Measurements from ENCODE around the gene TXNL4B. TPM values are rescaled to one million over a fixed set of nuclear protein-coding genes. Genes with fewer than 3 reads are reported as not detected.
A peak's percentile ranks its signal among the peaks of the same experiment; 100 is the strongest.

Gene TXNL4B
- total and polyA plus RNA-seq, 9 of the 15 experiments (the other 6 are each of a cell fraction or from before 2014, with no cell fraction given) = 11.9 to 38.0 (median 22.3) TPM

GRCh38 chr16:72093448-72094265, at the start of gene TXNL4B, which contains the start of gene DHX38 (continued):
- TF ChIP-seq DEAF1 (CRISPR knock-in tag; IDR thresholded peaks at IDR 0.05) (no peak), TFAM (CRISPR knock-in tag; conservative IDR thresholded peaks at IDR 0.05) (no peak), ZZZ3 (IDR thresholded peaks at IDR 0.05) (no peak), ZNF253 (CRISPR knock-in tag; conservative IDR thresholded peaks at IDR 0.05) (no peak), DDX20 (tag; IDR thresholded peaks at IDR 0.05; ENCODE audit: low read depth) (no peak), LEF1 (IDR thresholded peaks at IDR 0.05) (no peak), ELF2 (CRISPR knock-in tag; IDR thresholded peaks at IDR 0.05) (peak; percentile 87; the same call in 1 of the 2 replicates), RREB1 (CRISPR knock-in tag; IDR thresholded peaks at IDR 0.05) (0 out of 2 replicates have a peak, but pooled peaks have one; percentile 15), NRF1 (conservative IDR thresholded peaks at IDR 0.05 in 1 of 2, IDR thresholded peaks at IDR 0.05 in 1 of 2) (peak; percentile 72 to 76), POLR2B (IDR thresholded peaks at IDR 0.05; ENCODE audit: low read depth, partially characterized antibody) (peak; percentile 75), MXD1 (CRISPR knock-in tag; IDR thresholded peaks at IDR 0.05; ENCODE audit: borderline replicate concordance, poor library complexity, severe bottlenecking) (peak; percentile 33), KDM2B (CRISPR knock-in tag; IDR thresholded peaks at IDR 0.05) (0 out of 2 replicates have a peak, but pooled peaks have one; percentile 57), E4F1 (CRISPR knock-in tag; IDR thresholded peaks at IDR 0.05; ENCODE audit: borderline replicate concordance) (no peak)
- TF ChIP-seq, protein P1, sequence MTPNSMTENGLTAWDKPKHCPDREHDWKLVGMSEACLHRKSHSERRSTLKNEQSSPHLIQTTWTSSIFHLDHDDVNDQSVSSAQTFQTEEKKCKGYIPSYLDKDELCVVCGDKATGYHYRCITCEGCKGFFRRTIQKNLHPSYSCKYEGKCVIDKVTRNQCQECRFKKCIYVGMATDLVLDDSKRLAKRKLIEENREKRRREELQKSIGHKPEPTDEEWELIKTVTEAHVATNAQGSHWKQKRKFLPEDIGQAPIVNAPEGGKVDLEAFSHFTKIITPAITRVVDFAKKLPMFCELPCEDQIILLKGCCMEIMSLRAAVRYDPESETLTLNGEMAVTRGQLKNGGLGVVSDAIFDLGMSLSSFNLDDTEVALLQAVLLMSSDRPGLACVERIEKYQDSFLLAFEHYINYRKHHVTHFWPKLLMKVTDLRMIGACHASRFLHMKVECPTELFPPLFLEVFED (CRISPR knock-in tag; conservative IDR thresholded peaks at IDR 0.05) = 0 out of 2 replicates have a peak, but pooled peaks have one; percentile 53
